Stimulated activated CD4-positive, alpha-beta T cell treated with anti-CD3 and anti-CD28 coated beads, TNF-alpha, amount 100 ng/mL, for 48 hours (primary cell): ENCODE measurements around the gene CEP170B.
A peak's percentile ranks its signal among the peaks of the same experiment; 100 is the strongest.
"Not testable (repeated sequence)": the region's sequence is repeated elsewhere in the genome, so short reads cannot be mapped to it uniquely, and the experiment has no call there.

Experiments
- DNase-seq, 3 donors: peaks; one replicate each; pipeline ENCODE4 v3.0.0-alpha.2; 2020; ENCODE audit warnings: low read depth in 3 of 3

The CEP170B gene

DNA sequence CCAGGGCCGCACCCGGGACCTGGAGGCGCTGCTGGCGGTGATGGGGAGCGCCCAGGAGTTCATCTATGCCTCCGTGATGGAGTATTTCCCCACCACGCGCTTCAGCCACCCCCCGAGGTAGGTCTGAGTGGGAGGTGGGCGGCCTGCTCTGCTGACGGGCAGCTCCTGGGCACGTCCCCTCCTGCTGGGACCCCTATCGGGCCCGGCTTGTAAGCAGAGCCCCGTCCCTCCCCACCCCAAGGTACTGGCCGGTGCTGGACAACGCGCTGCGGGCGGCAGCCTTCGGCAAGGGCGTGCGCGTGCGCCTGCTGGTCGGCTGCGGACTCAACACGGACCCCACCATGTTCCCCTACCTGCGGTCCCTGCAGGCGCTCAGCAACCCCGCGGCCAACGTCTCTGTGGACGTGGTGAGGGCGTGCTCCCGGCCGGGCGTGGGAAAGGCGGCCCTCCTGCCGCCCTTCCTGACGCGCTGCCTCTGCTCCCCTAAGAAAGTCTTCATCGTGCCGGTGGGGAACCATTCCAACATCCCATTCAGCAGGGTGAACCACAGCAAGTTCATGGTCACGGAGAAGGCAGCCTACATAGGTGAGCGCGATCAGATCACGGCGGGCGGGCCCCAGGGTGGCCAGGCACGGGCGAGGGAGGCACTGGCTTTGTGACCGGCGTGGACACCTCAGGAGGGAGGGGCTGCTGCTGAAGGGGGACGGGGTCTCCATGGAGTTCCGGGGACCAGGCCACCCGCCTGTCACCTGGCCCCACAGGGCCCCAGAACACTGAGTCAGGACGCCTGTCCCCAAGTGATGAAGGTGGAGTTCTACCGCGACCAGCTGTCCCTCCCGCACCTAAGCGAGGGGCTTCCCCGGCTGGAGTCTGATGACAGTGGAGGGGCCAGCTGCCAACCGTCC is 67.0 kb downstream of the CEP170B start:
- no peak for DNase-seq

DNA sequence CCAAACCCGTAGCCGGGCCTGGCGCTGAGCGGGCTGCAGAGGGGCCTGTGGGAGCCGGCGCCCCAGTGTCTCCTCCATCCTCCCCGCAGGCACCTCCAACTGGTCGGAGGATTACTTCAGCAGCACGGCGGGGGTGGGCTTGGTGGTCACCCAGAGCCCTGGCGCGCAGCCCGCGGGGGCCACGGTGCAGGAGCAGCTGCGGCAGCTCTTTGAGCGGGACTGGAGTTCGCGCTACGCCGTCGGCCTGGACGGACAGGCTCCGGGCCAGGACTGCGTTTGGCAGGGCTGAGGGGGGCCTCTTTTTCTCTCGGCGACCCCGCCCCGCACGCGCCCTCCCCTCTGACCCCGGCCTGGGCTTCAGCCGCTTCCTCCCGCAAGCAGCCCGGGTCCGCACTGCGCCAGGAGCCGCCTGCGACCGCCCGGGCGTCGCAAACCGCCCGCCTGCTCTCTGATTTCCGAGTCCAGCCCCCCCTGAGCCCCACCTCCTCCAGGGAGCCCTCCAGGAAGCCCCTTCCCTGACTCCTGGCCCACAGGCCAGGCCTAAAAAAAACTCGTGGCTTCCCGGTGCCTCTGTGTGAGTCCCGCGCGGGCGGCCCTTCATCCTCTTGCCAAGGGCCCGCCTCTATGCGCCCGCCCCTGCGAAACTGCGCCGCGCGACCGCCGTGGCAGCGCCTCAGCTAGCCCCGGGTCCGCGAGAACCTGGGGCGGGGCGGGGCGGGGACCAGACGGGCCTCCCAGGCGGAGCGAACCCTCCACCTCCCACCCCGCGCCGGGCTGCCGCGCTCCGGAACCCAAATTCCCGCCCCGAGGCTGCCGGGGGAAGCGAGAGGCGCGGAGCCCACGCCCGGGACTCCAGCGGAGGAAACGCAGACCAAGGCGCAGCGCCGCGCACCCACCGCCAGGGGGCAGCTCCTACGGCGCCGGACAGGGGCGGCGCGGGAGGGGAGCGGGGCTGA is 67.9 kb downstream of the CEP170B start:
- DNase-seq: peak; percentile 79 to 86 (median 84)

- no peak for DNase-seq
Measured at GRCh38 chr14:104933746-104934733, 69.0 kb downstream of the CEP170B start.

DNA sequence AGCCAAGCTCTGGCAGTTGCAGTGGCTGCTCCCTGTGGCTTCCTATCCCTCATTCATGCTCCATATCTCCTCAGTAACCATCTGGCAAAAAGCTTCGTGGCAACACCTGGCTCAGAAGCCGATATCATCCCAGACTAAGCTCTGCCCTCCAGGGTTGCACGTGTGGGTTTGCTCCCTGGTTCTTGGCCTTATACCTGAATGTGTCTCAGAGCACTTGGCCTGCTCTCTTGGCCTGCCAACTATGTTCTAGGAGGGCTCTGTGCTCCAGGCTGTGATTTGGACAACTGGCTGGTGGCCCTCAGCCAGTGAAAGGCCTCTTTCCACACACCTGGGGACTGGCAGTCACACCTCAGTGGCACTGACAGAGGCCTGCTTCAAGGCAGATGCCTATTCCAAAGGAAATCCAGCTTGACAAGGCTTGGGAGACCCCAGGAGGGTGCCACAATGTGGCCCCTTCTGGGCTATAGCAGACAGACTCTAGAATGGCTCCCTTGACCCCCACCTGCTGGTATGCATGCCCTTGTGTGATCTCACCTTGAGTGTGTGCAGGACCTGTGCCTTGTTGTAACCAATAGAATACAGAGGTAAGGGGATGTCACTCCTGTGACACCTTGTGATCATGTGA is 70.1 kb downstream of the CEP170B start:
- no peak for DNase-seq

- DNase-seq: no peak
Measured at GRCh38 chr14:104935955-104936354, 70.9 kb downstream of the CEP170B start.

GRCh38 chr14:104936361-104937155 is 71.5 kb downstream of the CEP170B start:
- no peak for DNase-seq

DNA sequence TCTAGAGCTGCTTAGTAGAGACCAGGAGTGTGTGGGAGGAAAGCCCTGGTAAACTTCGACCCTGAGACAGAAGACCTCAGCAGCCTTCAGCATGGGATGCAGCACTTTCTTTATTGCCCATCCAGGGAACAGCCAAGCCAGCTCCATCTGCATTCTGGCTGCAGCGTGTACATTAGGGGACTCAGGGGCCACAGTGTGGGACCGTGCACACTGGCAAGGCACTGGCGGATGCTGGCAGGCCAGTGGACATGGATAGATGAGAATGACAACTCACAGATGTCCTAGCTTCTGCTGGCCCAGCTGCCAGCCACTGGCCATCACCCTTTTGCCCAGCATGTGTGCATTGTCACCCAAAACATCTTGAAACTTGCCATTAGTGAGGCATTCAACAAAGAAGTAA is 72.1 kb downstream of the CEP170B start:
- no peak for DNase-seq

- no peak for DNase-seq
Measured at GRCh38 chr14:104937694-104938365, 72.8 kb downstream of the CEP170B start.

GRCh38 chr14:104938436-104938835 is 73.4 kb downstream of the CEP170B start:
- DNase-seq: no peak

- no peak for DNase-seq
Measured at GRCh38 chr14:104938960-104939359, 73.9 kb downstream of the CEP170B start.

DNA sequence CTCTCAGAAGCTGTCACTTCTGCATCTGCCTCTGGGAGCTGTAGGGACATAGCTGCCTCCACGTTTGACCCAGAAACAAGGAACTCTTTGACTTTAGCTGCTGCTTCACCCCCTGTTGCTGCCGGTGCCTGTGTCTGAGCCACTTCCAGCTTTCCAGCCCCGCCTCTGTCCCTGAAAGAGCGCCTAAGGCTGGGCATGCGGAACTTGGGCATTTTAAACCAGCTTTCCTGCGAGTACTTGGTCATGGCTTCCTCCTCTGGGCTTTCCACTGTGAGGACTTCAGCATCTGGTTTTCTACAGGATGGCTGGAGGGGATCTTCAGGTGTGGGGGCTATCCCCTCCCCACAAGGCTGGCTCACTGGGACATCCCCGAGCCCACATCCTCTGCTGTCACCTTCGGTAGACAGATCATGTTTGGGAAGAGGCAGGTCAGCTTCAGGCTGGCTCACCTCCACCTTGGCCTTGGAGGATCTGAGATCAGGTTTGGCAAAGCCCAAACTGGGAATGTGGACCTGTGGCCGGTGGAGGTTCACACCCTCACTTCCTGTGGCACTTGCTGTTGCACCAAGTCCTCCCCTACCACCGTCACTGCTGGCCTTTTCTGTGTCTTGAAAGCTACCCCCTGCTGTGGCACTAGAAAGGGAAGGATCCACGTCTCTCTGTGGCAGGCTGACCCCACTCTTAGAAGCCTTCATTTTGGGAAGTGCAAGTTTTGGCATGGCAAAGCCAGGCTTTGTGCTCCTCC is 74.8 kb downstream of the CEP170B start:
- DNase-seq: no peak

GRCh38 chr14:104940526-104941150 is 75.6 kb downstream of the CEP170B start:
- no peak for DNase-seq

DNA sequence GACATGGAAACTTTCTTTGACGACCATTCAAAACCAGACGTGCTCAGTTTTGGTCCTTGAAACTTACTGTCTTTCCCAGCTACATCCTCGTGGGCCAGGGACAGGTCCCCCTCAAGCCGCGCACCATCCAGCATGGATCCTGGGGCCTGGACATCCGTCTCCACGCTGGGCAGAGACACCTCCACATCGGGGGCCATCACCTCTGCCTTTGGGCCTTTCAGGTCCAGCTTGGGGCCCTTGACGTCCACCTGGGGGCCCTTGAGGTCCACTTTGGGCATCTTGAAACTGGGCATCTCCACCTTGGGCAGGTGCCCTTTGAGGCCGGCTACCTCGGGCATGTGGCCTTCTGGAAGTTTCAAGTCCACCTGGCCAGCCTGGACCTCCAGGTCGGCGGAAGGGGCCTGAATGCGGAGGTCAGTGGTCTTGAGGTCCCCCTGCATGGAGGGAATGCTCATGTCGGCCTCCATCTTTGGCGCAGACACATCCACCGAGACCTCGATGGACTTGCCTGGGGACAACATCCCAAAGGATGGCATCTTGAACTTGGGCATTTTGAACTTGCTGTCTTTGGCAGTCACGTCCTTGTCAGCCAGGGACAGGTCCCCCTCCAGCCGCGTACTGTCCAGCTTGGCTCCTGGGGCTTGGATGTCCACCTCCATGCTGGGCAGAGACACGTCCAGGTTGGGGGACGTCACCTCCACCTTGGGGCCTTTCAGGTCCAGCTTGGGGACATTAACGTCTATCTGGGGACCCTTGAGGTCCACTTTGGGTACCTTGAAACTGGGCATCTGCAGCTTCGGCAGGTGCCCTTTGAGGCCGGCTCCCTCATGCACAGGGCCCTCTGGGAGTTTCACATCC is 76.7 kb downstream of the CEP170B start:
- DNase-seq: no peak

DNA sequence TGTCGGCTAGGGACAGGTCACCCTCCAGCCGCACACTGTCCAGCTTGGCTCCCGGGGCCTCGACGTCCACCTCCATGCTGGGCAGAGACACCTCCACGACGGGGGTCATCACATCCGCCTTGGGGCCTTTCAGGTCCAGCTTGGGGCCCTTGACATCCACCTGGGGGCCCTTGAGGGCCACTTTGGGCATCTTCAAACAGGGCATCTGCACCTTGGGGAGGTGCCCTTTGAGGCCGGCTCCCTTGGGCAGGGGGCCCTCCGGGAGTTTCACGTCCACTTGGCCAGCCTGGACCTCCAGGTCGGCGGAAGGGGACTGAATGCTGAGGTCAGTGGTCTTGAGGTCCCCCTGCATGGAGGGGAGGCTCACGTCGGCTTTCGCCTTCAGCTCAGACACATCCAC is 77.5 kb downstream of the CEP170B start:
- no peak for DNase-seq

GRCh38 chr14:104943216-104944015 is 78.3 kb downstream of the CEP170B start:
- not testable (repeated sequence) for DNase-seq

DNA sequence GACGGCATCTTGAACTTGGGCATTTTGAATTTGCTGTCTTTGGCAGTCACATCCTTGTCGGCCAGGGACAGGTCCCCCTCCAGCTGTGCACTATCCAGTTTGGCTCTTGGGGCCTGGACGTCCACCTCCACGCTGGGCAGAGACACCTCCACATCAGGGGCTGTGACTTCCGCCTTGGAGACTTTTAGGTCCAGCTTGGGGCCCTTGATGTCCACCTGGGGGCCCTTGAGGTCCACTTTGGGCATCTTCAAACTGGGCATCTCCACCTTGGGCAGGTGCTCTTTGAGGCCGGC is 78.9 kb downstream of the CEP170B start:
- DNase-seq: not testable (repeated sequence)
